ENCODE data around the gene UPK3A.

Gene UPK3A

DNA sequence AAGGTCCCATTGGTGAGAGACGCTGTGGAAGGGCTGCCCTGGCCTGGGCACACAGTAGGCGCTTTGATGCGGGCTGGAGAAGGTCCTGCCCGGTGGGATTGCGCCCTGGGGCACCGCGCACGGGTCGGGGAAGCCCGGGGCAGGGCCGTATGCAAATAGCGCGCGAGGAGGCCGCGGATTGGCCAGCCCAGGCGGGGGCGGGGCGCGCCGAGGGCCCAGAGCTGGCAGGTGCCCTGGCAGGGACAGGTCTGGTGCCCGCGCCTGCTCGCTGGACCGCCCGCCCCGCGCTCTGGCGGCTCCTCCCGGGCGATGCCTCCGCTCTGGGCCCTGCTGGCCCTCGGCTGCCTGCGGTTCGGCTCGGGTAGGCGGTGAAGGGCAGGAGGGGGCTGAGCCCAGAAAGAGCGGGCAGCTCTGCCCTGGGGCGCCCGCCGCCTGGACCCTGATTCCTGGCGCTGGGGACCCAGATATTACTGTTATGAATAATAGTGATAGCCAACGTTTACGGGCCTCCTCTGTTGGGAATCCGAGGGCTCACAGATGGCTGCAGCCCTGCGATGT lies at the start of gene UPK3A:
Gene UPK3A (plus strand): TSS at position 245 of the 558 bp plus-strand sequence. CDS start 65 bp downstream, at position 310.
- H3K9me3 Mint-ChIP-seq: no peaks in the 10 kb centered on the region
- H3K27me3 Mint-ChIP-seq: peaks cover 14% of the 10 kb centered on the region
- H3K27ac Mint-ChIP-seq: peak within 1 kb of the TSS; percentile 44
- H3K4me3 Mint-ChIP-seq: peak within 1 kb of the TSS; percentile 54
- peak; percentile 89 for ATAC-seq
- H3K36me3 Mint-ChIP-seq: no peaks in the 10 kb centered on the region
- H3K4me1 Mint-ChIP-seq: peaks cover 52% of the 10 kb centered on the region

GRCh38 chr22:45235101-45235777 lies 49.5 kb upstream of the UPK3A start:
- H3K27me3 Mint-ChIP-seq: no peaks in the 10 kb centered on the region
- H3K4me3 Mint-ChIP-seq: peak overlapping the region; percentile 67
- peak; percentile 89 for ATAC-seq
- peak overlapping the region; percentile 82 for H3K27ac Mint-ChIP-seq
- peaks cover 81% of the 10 kb centered on the region for H3K4me1 Mint-ChIP-seq
- peaks cover 12% of the 10 kb centered on the region for H3K36me3 Mint-ChIP-seq
- no peaks in the 10 kb centered on the region for H3K9me3 Mint-ChIP-seq

DNA sequence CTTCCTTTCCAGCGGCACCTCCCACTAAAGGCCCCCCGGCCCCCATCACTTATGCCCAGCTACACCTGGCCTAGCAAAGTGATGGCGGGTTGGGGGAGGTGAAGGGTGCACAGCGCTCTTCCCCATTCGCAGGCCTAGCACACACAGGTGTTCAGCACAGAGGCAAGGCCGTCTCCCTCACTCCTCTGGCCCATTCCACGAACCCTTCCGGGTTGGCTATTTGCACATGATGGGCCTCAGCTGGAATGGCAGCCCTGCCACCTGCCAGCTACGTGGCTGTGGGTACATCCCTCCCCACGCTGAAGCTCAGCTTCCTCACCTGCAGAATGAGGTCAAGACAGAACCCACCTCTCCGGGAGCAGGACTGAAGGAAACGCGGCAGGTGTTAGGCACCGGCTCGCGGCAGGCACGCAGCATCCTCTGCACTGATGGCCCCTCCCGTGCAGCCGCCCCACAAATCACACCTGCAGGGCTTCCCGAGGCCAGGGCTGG lies 48.9 kb upstream of the UPK3A start:
- H3K36me3 Mint-ChIP-seq: peaks cover 12% of the 10 kb centered on the region
- no peaks in the 10 kb centered on the region for H3K9me3 Mint-ChIP-seq
- H3K27me3 Mint-ChIP-seq: no peaks in the 10 kb centered on the region
- peak; percentile 61 for ATAC-seq
- peak overlapping the region; percentile 67 for H3K4me3 Mint-ChIP-seq
- H3K27ac Mint-ChIP-seq: peak overlapping the region; percentile 82
- peaks cover 82% of the 10 kb centered on the region for H3K4me1 Mint-ChIP-seq

DNA sequence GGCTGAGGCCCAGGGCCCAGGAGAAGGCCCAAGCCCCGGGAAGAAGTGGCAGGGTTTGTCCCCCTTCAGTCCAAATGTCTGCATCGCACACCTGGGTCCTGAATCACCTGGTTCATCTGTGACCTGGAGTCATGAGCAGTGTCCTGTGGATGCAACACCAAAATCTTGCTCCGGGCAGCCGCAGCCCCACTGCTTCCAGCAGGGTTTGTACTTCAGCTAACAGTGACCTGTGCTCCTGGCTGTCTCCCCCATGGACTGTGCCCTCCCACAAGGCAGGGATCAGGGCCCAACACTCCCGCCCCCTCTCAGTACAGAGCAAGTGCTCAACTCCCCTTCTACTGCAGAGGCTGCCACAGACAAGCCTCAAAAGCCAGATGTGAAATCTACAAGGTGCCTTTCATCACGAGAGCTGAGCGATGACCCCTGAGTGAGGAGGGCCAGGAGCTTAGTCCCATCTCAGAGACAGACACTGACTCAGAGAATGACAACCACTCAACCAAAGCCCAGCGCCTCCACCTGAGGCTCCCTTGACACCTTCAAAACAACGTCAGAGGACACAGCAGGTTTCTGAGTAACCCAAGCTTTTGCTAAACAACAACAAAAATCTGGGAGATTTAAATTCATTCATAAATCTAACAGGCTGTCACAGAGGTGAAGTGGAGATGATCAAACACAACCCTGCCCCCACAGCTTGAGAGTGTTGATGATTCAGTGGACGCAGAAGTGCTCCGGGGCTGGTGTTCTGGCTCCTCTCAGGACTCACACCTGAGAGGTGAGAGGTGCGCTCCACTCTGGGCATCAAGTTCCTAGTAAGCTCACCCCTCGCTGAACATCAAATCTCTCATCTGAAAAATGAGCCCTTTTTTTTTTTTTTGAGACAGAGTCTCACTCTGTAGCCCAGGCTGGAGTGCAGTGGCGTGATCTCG lies 47.4 kb upstream of the UPK3A start:
- H3K36me3 Mint-ChIP-seq: peaks cover 12% of the 10 kb centered on the region
- H3K27ac Mint-ChIP-seq: peak overlapping the region; percentile 82
- H3K4me3 Mint-ChIP-seq: no peak overlapping the region
- ATAC-seq: no peak
- H3K9me3 Mint-ChIP-seq: no peaks in the 10 kb centered on the region
- H3K4me1 Mint-ChIP-seq: peaks cover 87% of the 10 kb centered on the region
- H3K27me3 Mint-ChIP-seq: no peaks in the 10 kb centered on the region

DNA sequence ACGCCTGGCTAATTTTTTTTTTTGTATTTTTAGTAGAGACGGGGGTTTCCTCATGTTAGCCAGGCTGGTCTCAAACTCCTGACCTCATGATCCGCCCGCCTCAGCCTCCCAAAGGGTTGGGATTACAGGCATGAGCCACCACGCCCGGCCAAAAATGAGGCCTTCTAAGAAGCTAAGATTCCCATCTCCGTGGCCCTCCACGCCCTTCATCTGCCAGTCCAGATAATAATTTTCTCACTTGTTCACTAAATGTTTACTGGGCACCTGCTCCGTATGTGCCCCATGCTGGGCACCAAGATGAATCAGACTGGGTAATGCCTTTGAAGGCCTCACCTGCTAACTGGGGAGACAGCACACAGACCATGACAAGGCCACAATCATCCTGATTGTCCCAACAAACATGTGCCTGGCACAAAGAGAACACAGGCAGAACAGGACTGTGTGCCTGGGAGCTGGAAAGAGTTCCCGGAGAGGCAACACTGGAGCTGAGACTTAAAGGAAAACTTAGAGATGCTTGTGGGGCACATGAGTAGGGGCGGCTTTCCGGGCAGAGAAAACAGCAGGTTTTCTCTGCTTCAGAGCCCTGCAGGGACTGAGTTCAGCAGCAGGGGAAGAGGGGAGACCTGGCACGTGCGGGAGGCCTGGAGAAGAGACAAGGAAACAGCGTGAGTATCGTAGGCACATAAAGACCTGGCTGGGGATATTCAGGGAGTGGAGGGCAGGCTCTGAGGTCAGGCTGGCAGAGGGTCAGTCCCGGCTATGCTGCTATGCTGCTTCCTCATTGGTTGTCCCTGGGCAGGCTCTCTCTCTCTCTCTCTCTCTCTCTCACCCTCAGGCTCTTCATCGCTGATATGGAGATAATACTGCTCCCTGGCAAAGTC lies 46.4 kb upstream of the UPK3A start:
- H3K4me3 Mint-ChIP-seq: no peak overlapping the region
- H3K9me3 Mint-ChIP-seq: no peaks in the 10 kb centered on the region
- H3K36me3 Mint-ChIP-seq: peaks cover 5% of the 10 kb centered on the region
- H3K27ac Mint-ChIP-seq: no peak overlapping the region
- ATAC-seq: no peak
- no peaks in the 10 kb centered on the region for H3K27me3 Mint-ChIP-seq
- peaks cover 80% of the 10 kb centered on the region for H3K4me1 Mint-ChIP-seq

- ATAC-seq: no peak
- Mint-ChIP-seq H3K36me3 (peaks cover 5% of the 10 kb centered on the region), H3K27me3 (no peaks in the 10 kb centered on the region), H3K4me1 (peaks cover 74% of the 10 kb centered on the region), H3K27ac (peak overlapping the region; percentile 75), H3K4me3 (peak overlapping the region; percentile 86), H3K9me3 (no peaks in the 10 kb centered on the region)
Measured at GRCh38 chr22:45238957-45239680, 45.6 kb upstream of the UPK3A start.

- peaks cover 5% of the 10 kb centered on the region for H3K36me3 Mint-ChIP-seq
- H3K9me3 Mint-ChIP-seq: no peaks in the 10 kb centered on the region
- H3K27me3 Mint-ChIP-seq: no peaks in the 10 kb centered on the region
- peak overlapping the region; percentile 75 for H3K27ac Mint-ChIP-seq
- no peak for ATAC-seq
- H3K4me1 Mint-ChIP-seq: peaks cover 69% of the 10 kb centered on the region
- peak overlapping the region; percentile 86 for H3K4me3 Mint-ChIP-seq
Measured at GRCh38 chr22:45239681-45240051, 45.1 kb upstream of the UPK3A start.

- Mint-ChIP-seq H3K9me3 (no peaks in the 10 kb centered on the region), H3K27ac (peak overlapping the region; percentile 75), H3K36me3 (peaks cover 5% of the 10 kb centered on the region), H3K4me1 (peaks cover 63% of the 10 kb centered on the region), H3K27me3 (no peaks in the 10 kb centered on the region), H3K4me3 (peak overlapping the region; percentile 86)
- peak; percentile 64 for ATAC-seq
Measured at GRCh38 chr22:45240104-45240809, 44.5 kb upstream of the UPK3A start.

GRCh38 chr22:45240810-45241631 lies 43.7 kb upstream of the UPK3A start, which contains the start of gene KIAA0930:
TSS of gene KIAA0930 (minus strand) at chr22:45240894. CDS start at chr22:45240703, 191 bp downstream.
- peak; percentile 79 for ATAC-seq
- Mint-ChIP-seq H3K9me3 (no peaks in the 10 kb centered on the region), H3K27ac (peak within 1 kb of the TSS; percentile 77), H3K27me3 (no peaks in the 10 kb centered on the region), H3K4me1 (peaks cover 58% of the 10 kb centered on the region), H3K36me3 (peaks cover 5% of the 10 kb centered on the region), H3K4me3 (peak within 1 kb of the TSS; percentile 90)

DNA sequence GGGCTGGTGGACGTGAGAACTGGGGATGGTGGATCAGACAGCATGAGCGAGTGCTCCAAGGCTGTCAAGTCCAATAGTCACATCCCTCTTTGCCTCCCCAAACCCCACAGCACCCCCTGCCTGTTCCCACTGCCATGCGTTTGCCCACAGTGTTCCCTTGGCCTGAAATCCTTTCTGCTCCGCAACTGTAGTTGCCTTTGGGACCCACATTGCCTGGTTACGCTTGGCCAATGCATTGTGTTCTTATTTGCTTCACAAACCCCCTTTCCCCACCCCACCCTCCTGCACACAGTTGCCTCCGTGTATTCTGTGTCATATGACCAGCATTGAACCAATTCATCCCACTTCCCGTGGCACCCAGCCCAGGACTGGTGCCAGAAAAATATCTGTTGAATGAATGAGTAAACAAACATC lies 42.0 kb upstream of the UPK3A start:
- H3K4me3 Mint-ChIP-seq: no peak overlapping the region
- no peaks in the 10 kb centered on the region for H3K9me3 Mint-ChIP-seq
- H3K27ac Mint-ChIP-seq: no peak overlapping the region
- H3K36me3 Mint-ChIP-seq: peaks cover 5% of the 10 kb centered on the region
- no peaks in the 10 kb centered on the region for H3K27me3 Mint-ChIP-seq
- peaks cover 56% of the 10 kb centered on the region for H3K4me1 Mint-ChIP-seq
- no peak for ATAC-seq

- ATAC-seq: no peak
- no peaks in the 10 kb centered on the region for H3K27me3 Mint-ChIP-seq
- no peak overlapping the region for H3K4me3 Mint-ChIP-seq
- no peaks in the 10 kb centered on the region for H3K36me3 Mint-ChIP-seq
- peaks cover 54% of the 10 kb centered on the region for H3K4me1 Mint-ChIP-seq
- H3K9me3 Mint-ChIP-seq: no peaks in the 10 kb centered on the region
- no peak overlapping the region for H3K27ac Mint-ChIP-seq
Measured at GRCh38 chr22:45244916-45245315, 39.8 kb upstream of the UPK3A start.

GRCh38 chr22:45246060-45246985 lies 38.4 kb upstream of the UPK3A start:
- Mint-ChIP-seq H3K36me3 (no peaks in the 10 kb centered on the region), H3K27me3 (no peaks in the 10 kb centered on the region), H3K27ac (peak overlapping the region; percentile 47), H3K4me3 (no peak overlapping the region), H3K9me3 (no peaks in the 10 kb centered on the region), H3K4me1 (peaks cover 47% of the 10 kb centered on the region)
- ATAC-seq: peak; percentile 49
